Transverse colon (tissue), 4 donors: ENCODE measurements around the gene DNMT3B. TPM values are rescaled to one million over a fixed set of nuclear protein-coding genes. Genes with fewer than 3 reads are reported as not detected.

ENCODE experiments used
- DNase-seq: peaks from one replicate; pipeline ENCODE4 v3.0.0-alpha.2; 2019
- H3K27ac ChIP-seq, 4 donors: fragments of 200-600 bp; sonication (generic); 2 replicates each; pipeline ENCODE4 v1.5.1; 2016 to 2018; ENCODE audit warnings: inconsistent platforms in 4 of 4
- H3K27me3 ChIP-seq: fragments of 200-600 bp; sonication (generic); 2 replicates; pipeline ENCODE4 v1.5.1; 2017; ENCODE audit warnings: inconsistent platforms
- H3K36me3 ChIP-seq, 4 donors: fragments of 200-600 bp; sonication (generic); 2 replicates each; pipeline ENCODE4 v1.5.1; 2017 to 2019; ENCODE audit warnings: inconsistent platforms in 4 of 4
- H3K4me1 ChIP-seq, 4 donors: fragments of 200-600 bp; sonication (generic); 2 replicates each; pipeline ENCODE4 v1.5.1; 2017 to 2020; ENCODE audit warnings: inconsistent platforms in 4 of 4
- H3K4me3 ChIP-seq, 4 donors: fragments of 200-600 bp; sonication (generic); 1 replicate in 1 of 4; 2 replicates in 3 of 4; pipeline versions ENCODE4 v1.5.1 to v1.6.1; 2017 to 2019; ENCODE audit warnings: inconsistent platforms in 4 of 4
- H3K9me3 ChIP-seq, 2 donors: fragments of 200-600 bp; sonication (generic); 2 replicates each; pipeline ENCODE4 v1.5.1; 2017 to 2019; ENCODE audit warnings: inconsistent platforms in 2 of 2
- CTCF ChIP-seq, 5 experiments: fragments of 200-600 bp in 3 of 5; fragments of 450-650 bp in 2 of 5; sonication (generic) in 3 of 5; IDR thresholded peaks; 1 replicate in 2 of 5; 2 replicates in 3 of 5; pipeline ENCODE4 v1.5.1; 2016 to 2017; ENCODE audit warnings: antibody characterized with exemption in 5 of 5, inconsistent platforms in 3 of 5, mild to moderate bottlenecking in 2 of 5, moderate library complexity in 1 of 5
- EP300 ChIP-seq: sonication (generic); formaldehyde crosslinking; IDR thresholded peaks from one replicate; pipeline ENCODE4 v1.6.1; 2017; ENCODE audit warnings: antibody characterized with exemption, low read depth
- POLR2A ChIP-seq: fragments of 450-650 bp; IDR thresholded peaks from one replicate; pipeline ENCODE4 v1.6.1; 2016; ENCODE audit warnings: antibody characterized with exemption, mild to moderate bottlenecking, moderate library complexity
- POLR2AphosphoS5 ChIP-seq, 3 donors: sonication (generic); formaldehyde crosslinking; IDR thresholded peaks; one replicate each; pipeline ENCODE4 v1.6.1; 2016; ENCODE audit warnings: antibody characterized with exemption in 3 of 3
- WGBS, 2 donors: methylation state at CpG; one replicate each; pipeline ENCODE4 v1.1.5; 2018; ENCODE audit warnings: low coverage in 1 of 2; 5-methylcytosine and 5-hydroxymethylcytosine counted together
- in situ Hi-C, 4 donors: fragments of 200-750 bp; cut with MboI; loops; one replicate each; pipeline versions ENCODE4 v1.15.0 to v1.15.1; 2017; ENCODE audit warnings: low sequenced_read_pairs in 3 of 4, low pct_ligation_motif_present in 1 of 4, low pct_unique_long_range_greater_than_20kb in 1 of 4
- intact Hi-C: fragments of 100-400 bp; cut with DNase I; formaldehyde crosslinking; loops from one replicate; pipeline ENCODE4 v1.15.1; 2023; ENCODE audit warnings: low total_unique reads
- total RNA-seq, 4 donors: library from RNA; depleted of rRNA; stranded (reverse); fragments of >200 nt; gene quantifications; one replicate each; pipeline ENCODE4 v1.1.0, GENCODE V29; 2016

The DNMT3B gene
- total RNA-seq, 4 donors from 2014 or later = 0.37 to 6.8 (median 0.67) TPM

- H3K27ac ChIP-seq = no peak overlapping the region
- no peak overlapping the region for H3K4me3 ChIP-seq
- no peak for DNase-seq
- TF ChIP-seq POLR2A = no peak
- no peak for TF ChIP-seq POLR2AphosphoS5 (IDR thresholded peaks at IDR 0.05)
- no peak for TF ChIP-seq CTCF (IDR thresholded peaks at IDR 0.05)
- no peak for TF ChIP-seq EP300
- 81 to 88% methylated on average over 3 to 18 of the region's 18 CpGs for WGBS, 2 donors
- in situ Hi-C loops = loop anchor here in 1 of 4 donors (5.0 to 25.0 kb wide), 2 partner anchors 99 to 269 kb away; no protein-coding TSS in a partner anchor
- no peaks in the 10 kb centered on the region for H3K27me3 ChIP-seq
- H3K9me3 ChIP-seq = no peaks in the 10 kb centered on the region
- peaks cover 0 to 7% (median 0%) of the 10 kb centered on the region in 4 donors for H3K4me1 ChIP-seq
- H3K36me3 ChIP-seq = no peaks in the 10 kb centered on the region
- intact Hi-C loops = no loop called here
Observed at GRCh38 chr20:32780749-32781655, 18.8 kb downstream of the DNMT3B start.

GRCh38 chr20:32784369-32785080, 22.3 kb downstream of the DNMT3B start:
- TF ChIP-seq POLR2AphosphoS5 (IDR thresholded peaks at IDR 0.05) (no peak), POLR2A (no peak), EP300 (no peak), CTCF (IDR thresholded peaks at IDR 0.05) (no peak)
- WGBS, 2 donors = 86 to 87% methylated on average over 7 to 13 of the region's 13 CpGs
- no peaks in the 10 kb centered on the region for H3K4me1 ChIP-seq
- in situ Hi-C loops = loop anchor here in 1 of 4 donors (5.0 to 25.0 kb wide), 2 partner anchors 102 to 272 kb away; no protein-coding TSS in a partner anchor
- intact Hi-C loops = loop anchor here (5.0 kb wide), 1 partner anchor 513 kb away; no protein-coding TSS in a partner anchor
- DNase-seq = no peak
- H3K4me3 ChIP-seq = no peak overlapping the region
- no peaks in the 10 kb centered on the region for H3K9me3 ChIP-seq
- H3K27ac ChIP-seq = no peak overlapping the region
- no peaks in the 10 kb centered on the region for H3K27me3 ChIP-seq
- H3K36me3 ChIP-seq = no peaks in the 10 kb centered on the region

GRCh38 chr20:32786059-32786760, 24.0 kb downstream of the DNMT3B start:
- in situ Hi-C loops (loop anchor here in 1 of 4 donors (25.0 kb wide), 1 partner anchor 274 kb away; no protein-coding TSS in a partner anchor), intact Hi-C loops (loop anchor here (5.0 kb wide), 1 partner anchor 511 kb away; no protein-coding TSS in a partner anchor)
- no peak overlapping the region for H3K27ac ChIP-seq
- H3K4me1 ChIP-seq = no peaks in the 10 kb centered on the region
- DNase-seq = no peak
- H3K27me3 ChIP-seq = no peaks in the 10 kb centered on the region
- no peak for TF ChIP-seq EP300
- no peak for TF ChIP-seq POLR2A
- no peak for TF ChIP-seq POLR2AphosphoS5 (IDR thresholded peaks at IDR 0.05)
- TF ChIP-seq CTCF (IDR thresholded peaks at IDR 0.05) = no peak
- H3K4me3 ChIP-seq = no peak overlapping the region
- H3K36me3 ChIP-seq = no peaks in the 10 kb centered on the region
- WGBS, 2 donors = 90 to 98% methylated on average over 8 to 16 of the region's 16 CpGs
- no peaks in the 10 kb centered on the region for H3K9me3 ChIP-seq
